ENCODE data around the gene CYP4B1. TPM values are rescaled to one million over a fixed set of nuclear protein-coding genes. Genes with fewer than 3 reads are reported as not detected.

The CYP4B1 gene
- total and polyA plus RNA-seq, 2 donors (not counting 1 experiment from before 2014, with no cell fraction given): not detected

GRCh38 chr1:46801323-46802055 lies 2.6 kb downstream of the CYP4B1 start:
- no peaks in the 10 kb centered on the region for H3K27me3 ChIP-seq (ENCODE audit: control insufficient read depth, insufficient read depth, low read length)
- no peaks in the 10 kb centered on the region for H3K9me3 ChIP-seq (ENCODE audit: control insufficient read depth, insufficient read depth, low read depth, low read length)
- no peak overlapping the region for H3K27ac ChIP-seq (ENCODE audit: insufficient read depth, low read length)
- no peak overlapping the region for H3K9ac ChIP-seq (ENCODE audit: insufficient read depth, low read length)
- no peak overlapping the region for H3K4me3 ChIP-seq (replicated peaks in 1 of 4; ENCODE audit: control extremely low read depth in 1 of 4, insufficient read depth in 1 of 4, low read depth in 3 of 4, low read length in 4 of 4)
- H3K36me3 ChIP-seq (ENCODE audit: control insufficient read depth, insufficient read depth, low read length): no peaks in the 10 kb centered on the region
- no peaks in the 10 kb centered on the region for H4K20me1 ChIP-seq (ENCODE audit: control insufficient read depth, extremely low read depth, insufficient read depth, low read length)
- no peak for DNase-seq (ENCODE audit: low read depth in 2 of 2)
- no peak overlapping the region for H3K4me2 ChIP-seq (ENCODE audit: extremely low read depth, insufficient read depth, low read length)
- no peak for TF ChIP-seq CTCF (conservative IDR thresholded peaks at IDR 0.05 in 1 of 2, IDR thresholded peaks at IDR 0.05 in 1 of 2; ENCODE audit: low read depth in 1 of 2, low read length in 2 of 2)
- no peaks in the 10 kb centered on the region for H3K4me1 ChIP-seq (ENCODE audit: control insufficient read depth, extremely low read depth, insufficient read depth, low read length)
- no peaks in the 10 kb centered on the region for H3K79me2 ChIP-seq (ENCODE audit: control insufficient read depth, insufficient read depth, low read length)
- H2AFZ ChIP-seq (ENCODE audit: low read length): no peak overlapping the region

GRCh38 chr1:46802081-46802480 lies 3.2 kb downstream of the CYP4B1 start:
- Histone ChIP-seq H3K9me3 (ENCODE audit: control insufficient read depth, insufficient read depth, low read depth, low read length) (no peaks in the 10 kb centered on the region), H3K27ac (ENCODE audit: insufficient read depth, low read length) (no peak overlapping the region), H3K4me2 (ENCODE audit: extremely low read depth, insufficient read depth, low read length) (no peak overlapping the region), H3K36me3 (ENCODE audit: control insufficient read depth, insufficient read depth, low read length) (no peaks in the 10 kb centered on the region), H3K4me3 (replicated peaks in 1 of 4; ENCODE audit: control extremely low read depth in 1 of 4, insufficient read depth in 1 of 4, low read depth in 3 of 4, low read length in 4 of 4) (no peak overlapping the region), H3K27me3 (ENCODE audit: control insufficient read depth, insufficient read depth, low read length) (no peaks in the 10 kb centered on the region), H2AFZ (ENCODE audit: low read length) (no peak overlapping the region), H3K79me2 (ENCODE audit: control insufficient read depth, insufficient read depth, low read length) (no peaks in the 10 kb centered on the region), H4K20me1 (ENCODE audit: control insufficient read depth, extremely low read depth, insufficient read depth, low read length) (no peaks in the 10 kb centered on the region), H3K9ac (ENCODE audit: insufficient read depth, low read length) (no peak overlapping the region), H3K4me1 (ENCODE audit: control insufficient read depth, extremely low read depth, insufficient read depth, low read length) (no peaks in the 10 kb centered on the region)
- no peak for DNase-seq (ENCODE audit: low read depth in 2 of 2)
- TF ChIP-seq CTCF (conservative IDR thresholded peaks at IDR 0.05 in 1 of 2, IDR thresholded peaks at IDR 0.05 in 1 of 2; ENCODE audit: low read depth in 1 of 2, low read length in 2 of 2) (no peak), EZH2 (IDR thresholded peaks at IDR 0.05; ENCODE audit: low read length, missing control alignments) (no peak)

- H3K4me1 ChIP-seq (ENCODE audit: control insufficient read depth, extremely low read depth, insufficient read depth, low read length): no peaks in the 10 kb centered on the region
- no peak overlapping the region for H3K27ac ChIP-seq (ENCODE audit: insufficient read depth, low read length)
Observed at GRCh38 chr1:46802901-46803574, 4.2 kb downstream of the CYP4B1 start.

More at GRCh38 chr1:46802901-46803574, 4.2 kb downstream of the CYP4B1 start:
- Histone ChIP-seq H2AFZ (ENCODE audit: low read length) (no peak overlapping the region), H3K9me3 (ENCODE audit: control insufficient read depth, insufficient read depth, low read depth, low read length) (no peaks in the 10 kb centered on the region), H4K20me1 (ENCODE audit: control insufficient read depth, extremely low read depth, insufficient read depth, low read length) (no peaks in the 10 kb centered on the region), H3K9ac (ENCODE audit: insufficient read depth, low read length) (no peak overlapping the region), H3K27me3 (ENCODE audit: control insufficient read depth, insufficient read depth, low read length) (no peaks in the 10 kb centered on the region), H3K4me3 (replicated peaks in 1 of 4; ENCODE audit: control extremely low read depth in 1 of 4, insufficient read depth in 1 of 4, low read depth in 3 of 4, low read length in 4 of 4) (no peak overlapping the region), H3K79me2 (ENCODE audit: control insufficient read depth, insufficient read depth, low read length) (no peaks in the 10 kb centered on the region), H3K4me2 (ENCODE audit: extremely low read depth, insufficient read depth, low read length) (no peak overlapping the region), H3K36me3 (ENCODE audit: control insufficient read depth, insufficient read depth, low read length) (no peaks in the 10 kb centered on the region)
- TF ChIP-seq EZH2 (IDR thresholded peaks at IDR 0.05; ENCODE audit: low read length, missing control alignments) (no peak), CTCF (conservative IDR thresholded peaks at IDR 0.05 in 1 of 2, IDR thresholded peaks at IDR 0.05 in 1 of 2; ENCODE audit: low read depth in 1 of 2, low read length in 2 of 2) (no peak)
- no peak for DNase-seq (ENCODE audit: low read depth in 2 of 2)
